NCI-H2081 treated with DMSO at 0.1 percent for 48 hours (cell line): ENCODE measurements around the gene ZNF423.

Experiments
- DNase-seq: peaks from one replicate; lab custom pipeline; 2025; lab: John Stamatoyannopoulos, UW

The ZNF423 gene

DNA sequence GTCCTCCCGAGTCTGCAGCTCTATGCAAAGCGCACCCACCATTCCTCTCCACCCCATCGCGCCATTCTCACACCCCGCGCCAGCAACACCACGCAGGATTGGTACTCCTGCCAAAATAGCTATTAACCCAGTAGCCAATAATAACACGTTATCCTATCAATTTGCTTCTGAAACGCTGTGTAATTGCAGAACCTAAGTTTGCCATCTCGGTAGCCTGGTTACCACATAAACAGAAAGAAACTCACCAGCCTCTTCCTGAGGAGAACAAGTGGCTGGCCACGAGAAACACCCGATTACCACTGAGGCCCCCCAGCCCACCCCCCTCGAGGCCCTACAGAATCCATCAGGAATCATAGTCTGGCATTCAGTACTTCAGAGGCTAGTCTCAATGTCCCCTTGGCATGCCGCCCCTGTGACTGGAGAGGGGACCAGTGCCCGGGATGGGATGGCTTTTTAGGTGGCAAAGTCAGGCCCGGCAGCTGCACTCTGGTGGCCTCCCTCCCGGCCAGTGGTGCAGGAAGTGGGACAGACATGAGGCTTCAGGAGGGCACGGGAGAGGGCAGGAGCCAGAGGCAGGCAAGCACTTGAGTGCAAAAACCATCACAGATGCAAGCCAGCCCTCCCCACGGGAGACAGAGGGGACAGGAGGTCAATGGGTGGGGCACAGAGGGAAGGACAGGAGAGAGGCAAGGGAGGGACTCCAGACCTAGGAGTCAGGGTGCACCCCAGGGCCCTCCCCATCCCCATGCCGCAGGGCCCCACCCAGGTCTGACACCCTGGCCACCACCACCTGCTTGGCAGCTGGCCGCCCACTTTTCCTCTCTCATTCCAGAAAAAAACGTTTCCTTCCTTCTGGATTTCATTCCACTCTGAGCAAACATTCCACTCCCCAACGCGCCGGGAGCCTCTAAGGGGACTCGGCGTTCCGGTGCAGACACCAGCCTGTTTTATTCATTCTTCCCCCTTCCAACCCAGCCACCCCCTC is 192.5 kb downstream of the ZNF423 start:
- no peak for DNase-seq

DNA sequence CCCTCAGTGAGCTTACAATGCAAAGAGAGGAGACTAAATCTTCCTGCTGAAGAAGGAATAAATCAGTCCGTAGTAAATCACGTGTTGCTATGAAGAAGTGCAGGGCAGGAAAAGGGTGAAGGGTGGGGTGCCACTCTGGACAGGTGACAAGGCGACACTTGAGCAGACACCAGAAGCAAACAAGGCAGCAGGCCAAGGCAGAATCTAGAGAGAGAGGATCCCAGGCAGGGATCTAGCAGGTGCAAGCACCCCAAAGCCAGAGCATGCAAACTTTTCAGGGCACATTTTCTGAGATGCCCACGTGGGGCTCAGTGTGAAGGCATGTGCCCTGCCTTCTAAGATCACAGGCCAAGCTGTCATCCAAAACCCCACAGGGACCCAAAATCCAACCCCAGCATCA is 193.3 kb downstream of the ZNF423 start:
- no peak for DNase-seq

DNA sequence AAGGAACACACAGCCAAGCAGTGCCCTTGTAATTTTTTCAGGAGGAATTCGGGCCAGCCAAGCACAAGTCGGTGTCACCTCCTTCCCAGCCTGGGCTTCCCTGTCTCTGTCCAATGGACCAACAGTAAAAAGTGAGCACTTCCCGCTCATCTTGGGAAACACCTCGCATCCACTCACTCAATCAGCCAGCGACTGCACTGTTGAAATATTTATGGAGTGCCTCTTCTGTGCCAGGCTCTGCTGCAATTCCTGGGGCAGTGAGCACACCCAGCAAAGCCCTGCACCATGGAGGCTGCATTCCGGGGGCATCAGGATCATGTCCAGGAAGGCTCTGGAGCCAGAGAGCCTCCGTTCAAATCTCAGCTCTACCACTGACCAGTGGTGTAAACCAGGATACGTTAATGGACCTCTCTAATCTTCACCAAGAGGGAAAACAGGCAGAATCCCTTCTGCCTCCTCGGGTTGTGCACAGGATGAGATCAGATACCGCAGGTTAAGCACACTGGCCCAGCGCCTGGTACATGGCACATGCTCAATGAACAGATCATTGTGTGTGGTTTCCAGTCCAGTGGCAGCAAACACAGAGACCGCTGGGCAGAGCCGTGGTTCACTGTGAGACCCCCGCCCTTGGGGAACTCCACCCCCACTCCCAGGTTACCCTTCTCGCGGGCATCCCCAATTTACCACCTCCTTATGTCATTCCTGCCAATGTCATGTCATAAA is 194.3 kb downstream of the ZNF423 start:
- DNase-seq = no peak

DNA sequence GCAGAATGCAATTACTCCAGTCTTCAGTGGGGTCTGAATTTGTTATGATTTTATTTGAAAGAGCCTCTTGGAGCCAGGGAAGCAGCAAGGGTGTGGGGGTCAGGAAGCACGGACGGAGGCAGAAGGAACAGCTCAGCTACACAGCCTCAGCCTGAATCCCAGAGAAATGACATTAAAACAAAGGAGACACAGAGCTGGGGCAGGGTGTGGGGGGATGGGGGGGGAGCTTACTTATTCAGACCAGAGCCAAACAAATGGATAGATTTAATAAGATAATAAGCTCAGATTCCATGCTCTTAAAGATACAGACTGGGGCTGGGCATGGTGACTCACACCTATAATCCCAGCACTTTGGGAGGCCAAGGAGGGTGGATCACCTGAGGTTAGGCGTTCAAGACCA is 195.3 kb downstream of the ZNF423 start:
- no peak for DNase-seq

DNA sequence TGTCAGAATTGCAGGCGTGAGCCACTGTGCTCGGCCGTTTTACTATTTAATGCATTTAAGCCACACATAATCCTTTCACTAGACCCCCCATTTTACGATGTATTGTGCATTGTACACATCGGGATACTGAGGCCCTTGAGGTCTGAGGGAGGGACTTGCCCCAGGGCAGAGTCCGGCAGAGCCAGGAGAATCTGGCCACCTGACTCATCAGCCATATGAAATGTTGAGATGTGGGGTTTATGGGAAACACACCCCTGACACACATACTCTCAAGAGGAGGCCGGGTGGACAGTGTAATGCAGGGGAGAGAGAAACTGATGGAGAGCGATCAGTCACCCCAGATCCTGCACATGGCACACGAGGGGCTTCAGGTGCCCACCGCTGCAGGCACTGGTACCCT is 196.6 kb downstream of the ZNF423 start:
- no peak for DNase-seq

DNA sequence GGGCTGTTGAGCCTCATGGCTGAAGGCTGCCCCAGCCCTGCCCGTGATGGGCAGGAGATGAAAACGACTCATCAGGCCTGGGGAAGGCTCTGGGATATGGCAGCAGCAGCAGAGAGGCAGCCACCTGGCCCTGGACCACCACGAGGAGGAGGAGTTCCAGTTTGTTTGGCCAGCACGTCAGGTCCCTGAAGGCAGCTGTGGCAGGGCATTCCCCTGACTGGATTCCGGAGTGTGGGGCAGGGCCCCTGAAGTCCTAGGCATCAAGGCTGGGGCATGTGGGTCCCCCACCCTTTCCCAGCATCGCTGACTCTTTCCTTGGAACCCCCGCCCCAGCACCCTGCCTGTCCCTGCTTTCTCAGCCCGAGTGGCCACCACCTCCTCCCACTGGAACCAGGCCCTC is 197.4 kb downstream of the ZNF423 start:
- DNase-seq = no peak

DNA sequence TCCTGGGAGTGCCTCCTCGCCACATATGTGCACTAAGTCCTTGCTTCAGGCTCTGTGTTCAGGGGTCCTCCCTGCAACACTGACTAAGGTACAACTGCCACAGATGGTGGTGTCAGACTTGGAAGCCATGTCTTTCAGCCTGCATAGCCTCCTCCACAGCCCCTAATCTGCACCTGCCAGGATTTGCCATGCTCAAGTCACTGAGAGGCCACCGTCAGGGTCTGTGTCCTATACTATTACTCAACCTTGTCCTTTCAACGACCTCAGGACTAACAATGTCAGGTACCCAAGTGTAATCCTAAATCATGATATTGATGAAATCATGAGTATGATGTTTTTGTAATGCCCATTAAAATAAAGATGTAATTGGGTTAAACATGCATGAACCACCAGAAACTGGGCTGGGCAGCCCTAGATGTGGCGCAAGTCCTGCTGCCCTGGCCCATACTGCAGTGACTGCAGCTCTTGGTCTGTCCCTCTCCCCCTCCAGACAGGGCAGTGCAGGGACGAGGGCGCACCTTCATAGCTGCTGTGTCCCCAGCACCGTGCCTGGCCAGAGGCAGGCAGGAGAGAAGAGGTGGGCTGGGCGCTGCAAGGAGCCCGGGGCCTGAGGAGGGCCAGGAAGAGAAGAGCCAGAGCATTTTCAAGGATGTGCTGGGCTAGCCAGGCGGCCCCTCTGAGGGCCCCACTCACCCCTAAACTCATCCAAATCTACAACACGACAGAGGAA is 198.0 kb downstream of the ZNF423 start:
- DNase-seq = no peak

DNA sequence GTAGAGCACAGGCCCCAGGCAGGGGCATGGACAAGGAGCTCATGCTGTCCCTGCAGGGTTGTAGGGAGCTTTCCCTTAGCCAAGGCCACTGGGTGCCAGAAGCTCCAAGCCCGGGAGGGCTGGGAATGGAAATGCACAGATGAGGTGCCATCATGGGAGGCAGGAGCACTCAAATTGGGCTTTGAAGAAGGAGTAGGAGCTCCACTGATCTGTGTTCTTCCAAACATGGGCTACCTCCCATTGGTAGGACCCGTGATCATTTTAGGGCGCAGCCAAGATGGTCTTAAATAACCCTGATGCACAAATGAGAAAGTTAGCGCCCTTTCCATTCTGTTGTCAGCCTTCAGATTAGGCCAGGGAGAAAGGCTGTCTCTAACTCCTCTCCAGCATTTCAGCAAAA is 201.5 kb downstream of the ZNF423 start:
- DNase-seq = no peak

DNA sequence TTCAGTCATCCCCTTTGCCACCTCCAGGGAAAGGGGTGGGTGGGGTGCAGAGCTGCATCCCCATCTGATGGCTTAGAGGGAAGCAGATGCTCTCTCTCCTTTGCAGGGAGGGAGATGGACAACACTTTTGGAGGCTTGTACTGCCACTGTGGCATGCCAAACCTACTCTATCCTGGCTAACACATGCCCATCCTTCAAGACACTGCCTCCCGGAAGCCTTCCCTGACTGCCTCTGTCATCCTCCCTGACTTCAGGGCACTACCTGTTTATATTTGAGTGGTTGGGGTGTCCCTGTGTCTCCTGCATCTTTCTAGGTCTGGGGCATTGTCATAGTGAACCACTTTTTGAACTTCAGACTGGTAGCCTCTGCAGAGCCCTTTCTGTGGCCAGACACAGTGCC is 202.3 kb downstream of the ZNF423 start:
- DNase-seq = no peak

DNA sequence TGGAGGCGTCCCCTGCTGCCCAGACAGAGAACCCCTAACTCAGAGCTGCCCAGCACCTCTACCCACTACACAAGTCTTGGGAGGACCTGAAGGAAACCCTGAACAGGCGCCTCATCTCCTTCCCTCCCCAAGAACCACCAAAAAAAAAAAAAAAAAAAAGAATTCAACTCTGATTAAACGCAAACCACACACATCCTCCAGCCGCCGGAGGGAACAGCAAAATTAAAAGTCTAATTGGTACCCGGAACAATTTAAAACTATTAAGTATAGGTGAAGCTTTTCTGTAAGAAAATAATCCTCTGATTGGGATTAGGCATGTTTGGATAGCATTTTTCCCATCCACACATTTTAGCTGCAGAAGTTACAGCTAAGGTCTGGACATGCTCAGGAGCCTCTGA is 202.7 kb downstream of the ZNF423 start:
- no peak for DNase-seq

DNA sequence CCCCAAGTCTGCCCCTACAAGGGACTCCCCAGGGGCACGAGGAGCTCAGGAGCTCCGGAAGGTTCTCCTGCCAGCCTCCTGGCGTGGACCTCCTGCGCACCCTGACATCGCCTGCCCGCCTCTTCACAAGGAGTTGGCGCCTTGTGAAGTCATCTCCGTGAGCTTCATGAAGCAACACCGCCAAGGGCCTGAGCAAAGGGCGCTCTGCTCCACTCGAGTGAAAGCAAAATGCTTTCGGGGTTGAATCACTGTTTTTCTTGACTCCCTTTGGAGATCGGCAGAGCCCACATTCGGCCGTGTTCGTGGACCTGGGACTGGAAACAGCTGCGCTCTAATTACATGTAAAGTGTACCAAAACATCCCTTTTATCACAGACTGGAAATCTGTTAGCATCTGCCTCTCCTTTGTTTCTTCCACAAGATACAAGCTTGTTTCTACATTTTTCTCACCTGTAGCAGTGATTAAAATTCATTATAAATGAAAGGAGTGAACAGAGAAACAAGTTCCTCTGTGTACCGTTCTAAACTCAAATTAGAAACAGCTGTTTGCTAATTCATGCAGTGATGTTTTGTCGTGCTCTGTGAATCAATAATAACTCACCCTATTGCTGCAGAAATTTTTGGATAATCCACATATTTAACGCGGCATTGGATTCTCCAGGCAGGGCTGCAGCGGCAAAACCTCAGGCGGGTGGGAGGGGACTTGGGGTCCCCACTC is 203.3 kb downstream of the ZNF423 start:
- no peak for DNase-seq

DNA sequence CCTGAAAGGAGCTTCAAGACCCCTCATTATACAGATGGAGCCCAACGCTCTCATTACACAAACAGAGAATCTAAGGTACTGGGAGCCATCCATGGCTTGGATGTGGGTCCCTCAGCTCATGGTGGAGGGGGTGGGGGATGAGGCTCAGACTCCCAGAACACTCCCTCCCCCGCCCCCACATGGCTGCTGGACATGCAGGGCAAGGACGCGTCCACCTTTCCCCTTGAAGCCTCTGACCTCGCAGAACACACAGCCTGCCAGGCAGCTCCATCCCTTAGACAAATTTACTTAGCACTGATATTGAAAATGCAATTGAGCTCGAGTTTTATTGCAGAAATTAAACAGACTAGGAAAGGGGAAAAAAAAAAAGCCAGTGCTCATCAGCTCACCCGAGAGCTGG is 203.9 kb downstream of the ZNF423 start:
- no peak for DNase-seq

DNA sequence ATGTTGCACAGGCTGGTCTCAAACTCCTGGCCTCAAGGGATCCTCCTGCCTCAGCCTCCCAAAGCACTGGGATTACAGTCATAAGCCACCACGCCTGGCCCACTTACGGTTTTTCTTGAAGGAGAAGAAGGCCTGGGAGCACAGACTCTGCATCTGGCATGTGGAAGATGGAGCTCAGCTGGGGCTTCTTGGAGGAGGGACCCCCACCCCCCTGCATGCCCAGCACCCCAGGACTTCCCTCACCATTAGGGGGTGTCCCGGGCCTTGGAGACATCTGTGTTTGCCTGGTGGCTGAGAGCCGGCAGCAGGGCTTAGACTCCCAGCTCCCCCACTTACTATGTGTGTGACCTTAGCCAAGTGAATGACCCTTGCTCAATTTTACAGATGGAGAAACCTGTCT is 204.7 kb downstream of the ZNF423 start:
- DNase-seq = no peak

DNA sequence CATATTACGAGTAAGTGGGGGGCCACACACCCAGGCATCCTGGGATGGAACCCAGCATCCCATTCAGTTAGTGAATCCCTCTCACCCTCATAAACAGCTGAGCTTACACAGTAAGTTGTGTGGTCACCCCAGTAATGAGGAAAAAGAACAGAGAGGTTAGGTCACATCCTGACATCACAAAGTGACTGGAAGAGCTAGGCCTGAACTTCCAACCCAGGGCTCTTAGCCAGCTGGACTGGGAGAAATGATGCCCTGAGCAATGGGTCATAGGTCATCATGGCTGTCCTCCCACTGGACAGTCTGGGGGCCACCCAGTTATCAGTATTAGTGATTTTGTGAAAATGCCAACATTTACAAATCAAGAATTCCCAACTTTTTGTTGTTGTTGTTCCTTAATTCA is 205.3 kb downstream of the ZNF423 start:
- no peak for DNase-seq

DNA sequence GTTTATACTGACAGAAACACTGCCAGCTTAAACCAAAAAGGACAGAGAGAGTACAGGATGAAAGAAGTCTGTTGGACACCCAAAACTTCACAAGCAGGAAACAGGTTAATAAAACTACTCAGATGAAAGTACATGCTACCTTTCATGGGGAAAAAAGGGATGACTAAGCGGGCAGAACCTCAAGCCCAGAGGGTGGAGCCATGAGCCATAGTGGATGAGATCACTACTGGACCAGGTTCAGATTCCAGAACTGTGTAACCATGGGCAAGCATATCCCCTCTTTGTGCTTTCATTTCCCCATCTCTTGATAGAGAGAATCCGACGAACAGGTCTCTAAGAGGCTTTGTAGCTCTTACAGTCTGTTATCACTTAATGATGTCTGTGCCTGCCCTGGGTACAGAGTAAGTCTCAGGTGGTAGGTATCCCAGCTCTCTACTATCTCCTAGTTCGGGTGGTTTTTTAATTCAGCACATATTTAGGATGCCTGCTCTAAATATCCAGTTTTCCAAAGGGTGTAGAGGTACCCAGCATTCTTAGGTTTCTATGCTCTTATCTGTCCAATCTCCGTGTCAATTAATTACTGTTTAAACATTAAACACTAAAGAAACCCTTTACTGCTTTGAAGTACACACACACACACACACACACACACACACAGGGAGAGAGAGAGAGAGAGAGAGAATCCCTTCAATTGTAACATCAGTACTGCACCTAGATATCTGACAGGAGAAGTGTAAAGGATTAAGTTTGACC is 206.7 kb downstream of the ZNF423 start:
- no peak for DNase-seq

DNA sequence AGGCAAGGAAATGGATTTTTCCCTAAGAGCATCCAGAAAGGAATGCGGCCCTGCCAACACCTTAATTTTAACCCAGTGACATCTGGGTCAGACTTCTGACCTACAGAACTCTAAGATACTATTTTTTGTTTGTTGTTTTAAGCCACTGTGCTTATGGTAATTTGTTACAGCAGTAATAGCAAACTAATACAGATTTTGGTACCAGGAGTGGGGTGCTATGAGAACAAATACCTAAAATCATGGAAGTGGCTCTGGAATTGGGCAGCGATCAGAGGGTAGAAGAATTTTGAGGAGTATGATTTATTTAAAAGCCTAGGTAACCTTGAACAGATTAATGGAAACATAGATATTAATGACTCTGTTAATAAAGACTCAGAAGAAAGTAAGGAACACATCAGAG is 208.2 kb downstream of the ZNF423 start:
- no peak for DNase-seq

DNA sequence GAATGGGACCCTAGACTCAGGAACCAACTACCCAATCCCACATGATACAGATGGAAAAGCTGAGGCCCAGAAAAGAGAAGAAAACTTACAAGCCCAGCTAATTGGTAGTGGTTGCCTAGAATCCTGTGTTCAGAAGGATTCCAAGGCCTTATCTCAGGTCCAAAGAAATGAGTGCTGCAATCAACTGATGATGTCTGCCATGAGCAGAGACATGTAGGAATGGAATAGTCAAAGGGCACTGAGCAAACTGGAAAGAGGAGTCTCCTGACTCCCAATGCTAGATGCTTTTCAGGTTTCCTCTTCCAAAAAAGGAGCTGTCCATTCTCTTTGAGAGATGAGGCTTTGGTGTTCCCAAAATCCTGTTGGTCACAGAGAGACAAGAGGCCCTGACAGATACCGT is 210.6 kb downstream of the ZNF423 start:
- no peak for DNase-seq

DNA sequence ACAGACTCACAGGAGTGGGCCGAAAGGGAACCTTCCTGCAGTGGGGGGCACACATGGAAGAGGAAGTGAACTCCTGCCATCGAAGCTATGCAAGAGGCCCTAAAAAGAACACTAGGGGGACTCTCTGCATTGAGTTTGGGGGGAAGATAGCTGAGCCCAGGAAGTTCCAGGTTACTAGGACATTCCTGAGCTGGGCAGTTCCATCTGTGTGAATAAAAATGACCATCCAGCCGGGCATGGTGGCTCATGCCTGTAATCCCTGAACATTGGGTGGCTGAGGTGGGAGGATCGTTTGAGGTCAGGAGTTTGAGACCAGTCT is 211.8 kb downstream of the ZNF423 start:
- DNase-seq = no peak

DNA sequence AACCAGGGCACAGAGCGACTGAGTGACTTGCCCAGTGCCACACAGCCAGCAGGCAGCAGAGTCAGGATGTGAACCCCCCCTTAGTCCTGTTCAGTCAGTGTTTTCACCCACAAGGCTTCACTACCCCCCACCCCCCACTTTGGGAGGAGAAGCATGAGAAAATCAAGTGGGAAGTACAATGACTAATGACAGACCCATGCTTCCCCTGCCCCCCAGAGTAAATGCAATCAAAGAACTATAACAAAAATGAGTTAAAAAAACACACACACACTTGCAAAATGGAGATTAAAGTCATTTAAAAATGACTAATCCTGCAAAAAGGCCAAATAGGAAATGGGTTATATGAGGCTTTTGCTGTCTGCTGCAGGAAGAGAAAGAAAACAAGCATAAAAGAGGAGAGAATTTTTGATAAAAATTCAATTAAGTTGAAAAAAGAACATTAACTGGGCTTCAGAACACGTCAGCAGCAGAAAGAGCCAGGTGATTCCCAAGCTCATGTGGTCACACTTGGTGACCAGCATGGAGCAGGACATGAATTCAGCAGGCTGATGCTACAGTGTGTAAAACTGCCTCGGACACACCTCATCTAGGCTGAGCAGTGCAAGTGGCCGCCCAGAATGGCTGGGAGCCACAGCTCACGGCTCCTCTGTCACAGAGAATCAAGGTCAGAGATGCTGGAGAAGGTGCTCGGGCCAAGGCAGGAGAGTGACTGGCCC is 212.3 kb downstream of the ZNF423 start:
- no peak for DNase-seq

DNA sequence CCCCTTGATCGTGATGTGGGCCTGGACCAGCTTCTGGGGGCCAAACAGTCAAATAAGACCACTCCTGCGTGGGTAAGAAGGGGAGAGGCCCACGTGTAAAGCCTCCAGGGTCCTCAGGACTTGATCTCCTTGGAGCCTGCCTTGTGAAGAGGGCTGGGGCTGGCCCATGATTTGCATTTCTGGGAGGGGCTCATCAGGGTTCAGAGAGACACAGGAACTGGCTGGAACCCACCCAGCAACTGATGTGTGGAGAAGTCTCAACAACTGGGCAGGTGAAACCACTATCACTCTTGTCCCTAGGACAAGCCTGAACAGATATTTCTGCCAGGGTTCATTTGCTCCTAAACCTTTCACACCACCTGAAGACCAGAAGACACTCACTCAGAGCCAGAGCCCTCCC is 214.7 kb downstream of the ZNF423 start:
- DNase-seq = no peak

DNA sequence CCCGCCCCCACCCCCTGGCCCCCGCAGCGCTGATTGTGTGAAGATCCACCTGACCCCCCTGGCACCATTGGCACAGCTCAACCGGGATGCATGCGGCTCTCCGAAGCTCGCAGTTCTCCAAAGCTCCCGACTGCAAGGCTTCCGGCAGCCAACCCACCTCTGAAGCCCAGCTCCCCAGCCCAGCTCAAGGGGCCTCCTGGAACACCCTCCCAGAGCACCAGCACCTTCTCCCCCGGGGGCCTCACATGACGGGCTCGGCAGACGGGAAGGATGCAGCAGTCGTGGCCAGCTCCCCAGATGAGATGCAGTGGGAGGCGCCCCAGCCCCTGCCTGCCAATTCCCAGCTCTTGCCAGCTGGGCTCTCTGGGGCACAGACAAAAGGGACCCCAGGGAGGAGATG is 215.3 kb downstream of the ZNF423 start:
- no peak for DNase-seq
